Right ventricle myocardium superior (tissue), 1 donor: Measurements from ENCODE around the gene STK32C. TPM values are rescaled to one million over a fixed set of nuclear protein-coding genes. Genes with fewer than 3 reads are reported as not detected.
"Not testable (repeated sequence)": the region's sequence is repeated elsewhere in the genome, so short reads cannot be mapped to it uniquely, and the experiment has no call there.

Source experiments
- ATAC-seq: fragments of 200-7000 bp; cut with Tn5 transposase; one replicate; pipeline ENCODE4 v1.9.1; 2020; ENCODE audit warnings: mild to moderate bottlenecking; ENCODE audit not compliant: poor library complexity
- DNase-seq: peaks from one replicate; pipeline ENCODE4 v3.0.0-alpha.2; 2020
- intact Hi-C: fragments of 100-400 bp; cut with DNase I; formaldehyde crosslinking; loops from one replicate; pipeline ENCODE4 v1.11.2; 2022
- total RNA-seq: library from RNA; stranded (reverse); fragmentation: NEBNext Ultra II Directional; extraction: Animal tissue kit (Norgen Biotek cat#: 25700); gene quantifications from one replicate; pipeline ENCODE4 v1.2.1, GENCODE V29; 2021
- donor health status: DM: no; HTN: yes; CAD: no; lungs with severe emphysema.

Gene STK32C
- total RNA-seq, 1 donor from 2014 or later: 5.9 TPM

DNA sequence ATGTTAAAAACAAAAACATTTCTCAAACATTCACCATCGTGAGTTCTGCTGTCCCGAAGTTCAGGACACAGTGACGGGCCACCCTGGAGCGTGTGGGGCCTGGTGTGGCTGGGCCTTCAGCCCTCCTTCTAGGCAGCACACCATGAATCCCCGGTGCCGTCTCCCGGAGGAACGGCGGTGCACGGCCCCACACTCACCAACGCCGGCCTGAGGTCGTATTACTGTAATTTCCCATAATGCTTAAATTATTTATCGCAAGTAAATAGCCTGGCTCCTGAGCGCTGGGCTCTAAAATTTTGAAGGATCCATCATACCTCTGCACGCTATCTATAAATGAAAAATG lies 1.4 kb downstream of the STK32C start:
- no peak for DNase-seq
- no peak for ATAC-seq
- intact Hi-C loops: no loop called here

DNA sequence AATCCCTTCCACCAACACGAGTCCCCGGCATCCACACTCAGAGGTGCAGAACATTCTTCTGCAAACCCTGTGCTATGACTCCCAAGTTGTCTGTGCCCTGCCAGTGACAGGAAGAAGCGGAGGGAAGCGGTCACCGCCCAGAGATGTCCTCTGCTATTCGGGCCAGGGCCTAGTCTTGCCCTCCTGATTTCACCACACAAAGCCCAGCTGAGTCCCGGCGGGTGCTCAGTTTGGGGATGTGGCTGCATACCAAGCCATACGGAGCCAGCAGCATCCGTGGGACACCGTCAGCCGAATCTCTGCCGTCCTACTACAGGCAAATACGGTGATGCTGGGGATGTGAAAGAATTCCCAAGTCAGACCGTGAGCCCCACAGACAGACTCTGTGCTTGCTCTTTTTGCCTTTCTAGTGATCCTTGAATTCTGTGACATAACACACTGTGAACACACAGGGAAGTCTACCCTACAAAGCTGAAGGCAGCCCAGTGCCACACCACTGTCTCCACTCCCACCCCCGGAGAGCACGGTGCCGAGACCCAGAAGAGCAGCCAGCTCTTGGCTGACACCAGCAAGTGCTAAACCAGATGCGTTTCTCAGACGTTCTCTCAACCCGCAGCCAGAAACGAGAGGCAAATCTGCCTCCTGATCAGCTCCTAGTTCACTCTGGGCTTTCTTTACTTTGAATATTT lies 2.0 kb downstream of the STK32C start:
- intact Hi-C loops: no loop called here
- ATAC-seq: no peak
- no peak for DNase-seq

DNA sequence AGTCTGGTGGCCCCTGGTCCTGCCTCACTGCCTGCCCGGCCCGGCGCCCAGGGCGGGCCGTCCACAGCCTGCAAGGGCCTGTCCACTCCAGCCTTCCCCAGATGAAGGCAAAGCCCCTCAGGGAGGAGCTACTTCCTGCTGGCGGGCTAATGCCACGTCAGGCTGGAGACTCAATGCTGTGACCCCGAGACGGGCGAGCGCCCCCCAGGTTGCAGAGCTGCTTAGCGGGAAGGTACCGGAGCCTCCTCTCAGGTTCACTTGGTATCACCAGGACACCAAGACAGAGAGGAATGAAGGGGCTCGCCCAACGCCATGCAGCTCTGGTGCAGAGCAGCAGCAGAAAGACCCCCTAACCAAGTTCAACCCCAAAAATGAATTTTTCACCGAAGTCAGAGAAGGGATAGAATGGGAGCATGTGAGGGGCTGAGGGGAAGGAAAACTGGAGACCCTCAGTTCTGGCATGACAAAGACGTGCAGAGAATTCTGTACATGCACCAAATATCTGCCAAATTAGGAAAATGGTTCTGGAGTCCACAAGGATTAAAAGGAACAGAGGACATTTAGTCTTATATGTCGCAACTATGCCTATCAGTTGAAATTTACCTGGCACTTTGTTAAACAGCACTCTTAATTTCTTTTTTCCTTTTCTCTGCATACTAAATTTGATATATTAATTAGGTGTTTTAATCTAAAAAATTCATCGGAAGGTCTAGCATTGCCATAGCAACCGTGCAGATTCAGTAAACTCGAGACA lies 2.8 kb downstream of the STK32C start:
- DNase-seq: no peak
- no peak for ATAC-seq
- intact Hi-C loops: no loop called here

DNA sequence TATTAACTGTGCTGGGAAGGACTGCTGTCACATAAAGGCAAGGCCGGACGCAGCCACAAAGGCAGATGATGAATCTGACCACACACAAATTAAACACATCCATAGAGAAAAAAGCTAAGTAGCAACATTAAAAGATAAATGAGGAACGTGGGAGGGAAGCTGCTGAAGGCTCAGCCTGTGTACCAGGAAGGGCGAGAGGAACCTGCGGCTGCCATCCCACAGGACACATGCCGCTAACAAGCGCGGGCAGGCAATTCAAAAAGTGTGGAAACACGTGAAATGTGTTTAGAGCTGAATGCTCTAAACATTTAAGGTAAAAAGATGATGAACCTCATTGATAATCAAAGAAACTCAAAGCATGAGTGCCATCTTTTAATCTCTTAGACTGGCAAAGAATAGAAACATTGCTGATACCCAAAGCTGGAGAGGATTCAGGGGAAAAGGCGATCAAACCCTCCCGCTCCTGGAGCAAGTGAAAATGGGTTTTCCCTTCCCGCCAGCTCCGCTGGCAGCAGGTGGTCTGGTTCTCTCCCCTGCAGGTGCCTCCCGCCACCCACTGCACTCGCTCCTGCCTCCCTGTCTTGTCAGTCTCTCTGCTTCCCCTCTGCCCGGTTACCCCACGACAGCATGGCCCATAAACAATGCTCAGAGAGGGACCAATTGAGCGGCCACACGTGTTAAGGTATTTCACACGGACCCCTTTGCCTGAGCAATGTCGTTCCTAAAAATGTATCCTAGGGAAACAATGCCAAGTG lies 4.2 kb downstream of the STK32C start:
- intact Hi-C loops: no loop called here
- ATAC-seq (no peak), DNase-seq (no peak)

DNA sequence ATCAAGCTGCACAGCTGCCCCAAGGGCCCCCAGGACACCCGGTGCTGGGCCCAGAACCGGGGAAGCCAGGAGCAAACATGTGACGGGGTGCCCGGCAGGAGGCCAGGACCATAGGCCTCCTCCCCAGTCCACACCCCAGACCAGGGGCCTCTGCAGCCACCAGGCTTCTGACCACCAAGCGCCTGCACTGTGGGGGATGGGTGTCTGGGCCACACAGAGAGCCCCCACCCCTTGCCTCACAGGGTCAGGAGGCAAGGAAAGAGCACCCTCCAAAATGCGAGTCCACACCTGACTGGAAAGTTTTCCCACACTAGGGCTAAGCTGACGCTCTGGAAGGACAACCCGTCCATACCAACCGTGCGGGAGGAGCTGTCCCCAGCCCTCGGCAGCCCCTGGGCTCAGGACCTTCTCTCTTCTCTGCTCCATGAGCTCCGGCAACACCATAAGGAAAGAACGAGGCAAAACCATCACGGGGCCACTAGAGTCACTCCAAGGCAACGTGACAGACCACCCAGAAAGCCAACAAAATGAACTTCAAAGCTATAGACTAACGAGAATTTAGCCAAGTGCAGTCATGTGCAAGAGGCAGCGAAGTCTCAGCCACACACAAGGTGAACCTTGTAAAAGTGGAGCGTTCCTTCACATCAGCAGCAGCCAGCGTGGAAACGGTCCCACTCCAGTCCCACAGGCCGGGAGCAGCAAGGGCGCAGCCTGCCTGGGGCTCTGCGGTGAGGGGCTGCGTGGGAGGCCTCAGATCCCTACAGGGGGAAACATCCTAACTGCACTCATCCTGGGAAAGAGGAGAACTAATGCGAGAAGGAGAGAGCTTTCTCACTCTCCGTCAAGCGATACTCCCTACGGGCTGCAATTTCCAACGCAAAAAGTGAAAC lies 5.1 kb downstream of the STK32C start:
- ATAC-seq (no peak), DNase-seq (no peak)
- intact Hi-C loops: no loop called here

DNA sequence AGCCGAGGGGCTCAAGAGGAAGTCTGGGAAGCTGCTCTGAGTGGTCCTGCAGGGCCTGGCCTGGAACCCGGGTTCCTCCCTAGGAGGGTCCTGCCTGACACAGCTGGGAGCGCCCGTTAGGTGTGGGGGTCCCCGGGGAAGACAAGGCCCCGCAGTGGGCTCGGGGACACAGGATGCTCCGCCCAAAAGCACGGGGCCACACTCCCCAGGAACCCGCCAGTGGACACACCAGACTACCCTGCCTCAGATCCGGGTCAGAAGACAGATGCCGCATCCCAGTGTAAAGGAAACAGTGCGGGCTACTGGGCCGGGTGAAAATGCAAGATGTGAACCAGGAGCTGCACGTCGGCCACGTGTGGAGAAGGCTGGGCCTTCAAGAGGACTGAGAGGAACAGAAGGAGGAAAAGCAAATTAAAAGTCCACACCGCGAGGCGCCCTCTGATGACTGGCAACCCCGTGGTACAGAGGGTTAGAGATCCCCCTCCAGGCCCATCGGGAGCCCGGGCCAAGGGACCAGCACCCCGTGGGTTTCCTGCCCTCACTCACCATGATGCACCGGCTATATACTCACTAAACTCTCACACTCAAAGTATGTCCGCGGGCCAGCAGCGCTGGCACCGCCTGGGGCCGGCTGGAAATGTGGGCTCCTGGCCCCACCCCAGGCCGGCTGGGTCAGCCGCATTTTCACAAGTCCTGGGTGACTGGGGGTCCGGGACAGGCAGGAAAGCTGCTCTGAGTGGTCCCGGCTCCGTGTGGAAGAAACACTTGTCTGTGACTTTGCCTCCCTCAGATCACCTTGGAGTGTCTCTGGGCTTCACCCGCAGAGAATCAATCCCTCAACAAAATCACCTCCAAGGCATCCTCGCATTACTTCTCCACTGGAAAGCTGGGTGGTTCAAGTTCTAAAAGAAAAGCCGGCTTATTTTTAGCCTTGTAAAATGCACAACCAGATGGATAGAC lies 6.1 kb downstream of the STK32C start:
- DNase-seq: no peak
- no peak for ATAC-seq
- intact Hi-C loops: no loop called here

DNA sequence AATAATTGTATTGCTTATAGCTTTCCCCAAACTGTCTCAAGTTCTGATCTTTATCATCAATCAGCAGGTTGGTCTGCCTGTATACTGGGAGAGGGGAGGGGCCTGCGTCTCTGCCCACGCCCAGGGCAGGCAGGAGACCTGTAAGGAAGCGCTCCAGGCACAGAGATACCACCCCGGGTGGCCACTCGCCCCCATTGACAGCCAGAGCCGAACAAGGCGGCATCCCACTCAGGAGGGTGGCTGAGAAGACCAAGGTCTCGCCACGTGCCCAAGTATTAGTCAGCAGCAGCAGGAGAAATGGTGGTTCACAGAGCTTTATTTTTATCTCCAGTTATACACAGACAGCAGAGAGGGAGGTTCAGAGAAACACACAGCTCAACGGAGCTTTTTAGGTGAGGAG lies 7.2 kb downstream of the STK32C start:
- DNase-seq (no peak), ATAC-seq (no peak)
- intact Hi-C loops: no loop called here

DNA sequence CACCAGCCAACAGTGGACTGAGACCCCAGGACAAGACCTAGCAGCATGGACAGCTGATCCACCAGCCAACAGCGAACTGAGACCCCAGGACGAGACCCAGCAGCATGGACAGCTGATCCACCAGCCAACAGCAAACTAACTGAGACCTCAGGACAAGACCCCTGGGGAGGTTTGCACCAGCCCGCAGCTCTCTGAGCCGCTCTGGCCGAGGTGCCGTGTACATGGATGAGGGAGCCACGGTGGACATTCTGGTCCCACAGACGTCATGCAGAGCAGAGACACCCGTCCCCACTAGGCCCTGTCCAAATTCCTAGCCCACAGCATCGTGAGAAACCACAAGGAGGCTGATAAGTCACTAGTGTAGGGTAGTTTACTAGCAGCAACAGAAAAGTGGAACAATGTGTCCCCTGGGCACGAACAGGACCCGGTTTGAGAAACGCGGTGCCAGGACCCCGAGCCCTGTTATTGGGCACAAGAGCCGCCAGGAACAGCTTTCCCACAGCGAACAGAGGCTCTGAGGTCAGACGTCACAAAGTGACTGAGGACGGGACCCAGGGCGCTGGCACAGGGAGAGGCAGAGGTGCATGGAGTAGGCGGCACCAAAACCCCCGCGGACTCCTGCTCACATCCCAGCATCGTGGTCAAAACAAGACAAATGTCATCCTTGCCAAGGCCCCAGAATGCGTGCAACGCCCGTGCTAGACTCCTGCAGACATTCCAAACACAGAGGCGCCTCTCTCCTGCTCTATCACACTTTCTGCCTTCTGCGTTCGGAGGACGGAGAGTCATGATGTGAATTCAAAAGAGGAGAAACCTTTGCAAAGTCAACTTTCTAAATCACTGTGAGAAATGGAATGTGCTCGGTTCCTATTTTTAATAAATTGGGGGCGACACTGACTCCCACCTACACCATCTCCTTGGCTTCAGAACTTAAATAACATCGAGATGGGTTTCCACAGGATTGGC lies 8.1 kb downstream of the STK32C start:
- ATAC-seq (no peak), DNase-seq (no peak)
- intact Hi-C loops: no loop called here

DNA sequence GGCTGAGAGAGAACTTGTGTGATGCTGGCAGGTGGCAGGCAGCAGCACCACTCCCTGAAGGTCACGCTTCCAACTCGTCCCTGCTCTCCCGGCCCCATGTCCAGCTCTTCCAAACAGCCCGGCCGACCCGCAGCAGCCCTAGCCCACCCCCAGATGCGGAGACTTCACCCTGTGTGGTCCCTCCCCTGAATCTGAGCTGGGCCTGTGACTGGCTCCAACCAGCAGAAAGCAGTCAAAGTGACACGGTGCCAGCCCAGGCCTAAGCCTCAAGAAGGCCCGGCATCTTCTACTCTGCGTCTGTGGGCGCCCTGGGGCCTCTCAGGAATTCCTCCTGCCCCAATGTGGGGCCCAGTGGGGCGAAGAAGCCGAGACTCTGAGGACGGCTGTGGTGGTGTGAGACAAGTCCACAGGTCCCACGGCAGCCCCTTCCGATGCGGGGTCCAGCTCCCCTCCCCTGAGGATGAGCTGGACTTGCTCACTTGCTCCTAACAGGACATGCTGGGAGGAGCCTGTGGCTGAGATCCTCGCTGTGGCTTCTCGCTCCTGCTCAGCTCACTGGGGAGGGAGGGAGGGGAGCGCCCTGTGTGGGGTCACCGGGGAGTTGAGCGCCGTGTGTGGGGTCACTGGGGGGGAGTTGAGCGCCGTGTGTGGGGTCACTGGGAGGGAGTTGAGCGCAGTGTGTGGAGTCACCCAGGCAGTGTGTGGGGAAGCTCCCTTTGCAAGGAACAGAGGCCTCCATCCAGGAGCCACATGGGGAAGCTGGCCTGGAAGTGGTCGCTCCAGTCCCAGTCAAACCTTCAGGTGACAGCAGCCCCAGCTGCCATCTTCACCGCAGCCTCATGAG lies 9.5 kb downstream of the STK32C start:
- no peak for ATAC-seq
- DNase-seq: no peak
- intact Hi-C loops: no loop called here

DNA sequence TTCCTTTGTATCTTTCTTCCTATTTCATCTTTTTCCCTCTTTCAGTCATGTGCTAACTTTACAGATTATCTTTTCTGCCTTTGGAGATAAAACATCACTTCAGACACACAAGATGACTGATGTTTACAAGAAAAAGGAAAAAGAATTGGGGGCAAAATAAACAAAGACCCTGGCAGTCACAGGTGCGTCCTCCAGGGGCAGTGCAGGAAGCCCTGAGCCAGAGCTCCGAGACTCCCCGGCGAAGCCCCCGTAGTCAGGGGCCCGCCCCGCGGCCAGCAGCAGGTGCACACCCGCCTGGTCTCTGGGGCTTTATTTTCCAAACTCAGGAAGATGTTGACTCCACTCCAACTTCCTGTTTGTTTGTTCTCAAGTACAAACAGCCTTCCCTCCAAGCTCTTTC lies 10.2 kb downstream of the STK32C start:
- ATAC-seq (no peak), DNase-seq (no peak)
- intact Hi-C loops: no loop called here

DNA sequence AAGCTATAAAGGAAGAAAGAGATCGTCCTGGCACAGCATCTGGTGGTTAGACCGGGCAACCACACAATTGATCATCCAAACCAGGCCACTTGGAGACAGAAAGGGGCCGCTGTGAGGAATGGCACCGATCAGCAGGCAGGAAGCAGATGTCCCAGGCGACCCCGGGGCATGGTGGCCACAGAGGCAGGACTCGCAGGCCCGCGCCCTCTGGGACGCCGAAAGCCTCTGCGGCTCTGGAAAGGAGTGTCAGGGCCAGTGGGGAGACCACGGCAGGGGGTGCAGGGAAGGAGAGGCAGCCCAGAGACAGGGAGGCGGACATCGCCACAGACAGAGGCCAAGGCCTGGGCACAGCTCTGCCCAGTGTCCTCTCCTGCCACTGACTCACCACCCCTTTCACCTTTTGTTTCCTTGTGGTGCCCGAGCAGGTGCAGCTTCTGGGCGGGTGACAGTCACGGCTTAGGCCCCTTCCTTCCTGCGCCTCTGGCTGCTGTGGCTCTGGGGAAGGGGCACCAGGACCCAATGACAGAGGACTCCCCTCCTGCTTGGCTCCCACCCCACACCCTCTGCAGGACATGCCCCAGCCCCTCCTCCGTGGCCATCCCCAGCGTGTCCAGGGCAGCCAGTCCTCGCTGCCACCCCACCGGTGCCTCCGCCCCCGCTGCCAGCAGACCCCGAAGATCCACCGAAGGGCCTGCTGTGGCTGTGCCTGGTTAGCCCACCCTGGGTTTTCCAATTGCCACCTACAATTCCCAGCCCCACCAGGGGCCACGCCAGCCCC lies 10.9 kb downstream of the STK32C start:
- DNase-seq (no peak), ATAC-seq (no peak)
- intact Hi-C loops: no loop called here

DNA sequence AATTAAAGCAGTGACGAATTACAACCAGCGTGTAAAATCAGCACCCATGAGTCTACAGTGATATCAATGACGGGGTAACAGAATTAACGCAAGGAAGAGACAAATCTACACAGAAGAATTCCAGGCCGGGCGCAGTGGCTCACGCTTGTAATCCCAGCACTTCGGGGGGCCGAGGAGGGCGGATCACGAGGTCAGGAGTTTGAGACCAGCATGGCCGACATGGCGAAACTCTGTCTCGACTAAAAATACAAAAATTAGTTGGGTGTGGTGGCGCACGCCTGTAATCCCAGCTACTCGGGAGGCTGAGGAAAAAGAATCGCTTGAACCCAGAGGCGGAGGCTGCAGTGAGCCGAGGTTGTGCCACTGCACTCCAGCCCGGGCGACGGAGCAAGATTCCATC lies 12.3 kb downstream of the STK32C start:
- ATAC-seq, DNase-seq, intact Hi-C loops: not testable (repeated sequence)

DNA sequence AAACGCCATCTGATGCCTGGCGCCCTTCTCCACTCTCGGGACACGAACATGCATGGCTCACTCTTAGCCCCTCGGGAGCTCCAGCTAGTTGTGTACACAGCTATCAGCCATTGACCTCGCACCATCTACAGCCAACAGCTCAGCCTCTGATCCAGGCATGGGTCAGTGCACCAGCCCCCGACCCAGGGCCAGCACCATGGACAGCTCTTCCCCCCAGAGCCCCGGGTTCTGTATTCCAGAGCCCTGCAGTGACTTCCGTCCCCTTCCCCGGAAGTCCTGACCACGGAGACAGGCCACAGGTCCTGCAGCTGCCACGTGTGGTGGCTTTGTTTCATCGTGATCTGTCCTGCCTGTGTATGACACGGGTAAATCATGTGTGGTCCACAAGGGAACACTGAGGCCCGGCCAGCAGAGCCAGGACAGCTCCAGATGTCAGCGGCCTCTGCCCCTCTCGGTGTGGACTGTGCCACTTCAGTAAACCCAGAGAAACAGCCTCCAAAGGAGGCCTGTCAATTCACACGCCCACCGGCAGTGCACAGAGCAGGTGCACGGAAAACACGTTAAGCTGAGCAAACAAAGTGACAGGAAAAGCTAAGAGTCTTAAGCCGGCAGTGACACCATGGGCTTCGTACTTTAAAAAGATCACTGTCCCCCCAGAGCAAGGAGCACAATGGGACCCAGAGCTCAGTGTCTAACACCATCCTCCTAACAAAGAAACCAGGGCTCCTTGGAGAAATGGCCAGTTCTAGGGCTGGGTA lies 13.0 kb downstream of the STK32C start:
- DNase-seq: no peak
- intact Hi-C loops: no loop called here
- no peak for ATAC-seq

DNA sequence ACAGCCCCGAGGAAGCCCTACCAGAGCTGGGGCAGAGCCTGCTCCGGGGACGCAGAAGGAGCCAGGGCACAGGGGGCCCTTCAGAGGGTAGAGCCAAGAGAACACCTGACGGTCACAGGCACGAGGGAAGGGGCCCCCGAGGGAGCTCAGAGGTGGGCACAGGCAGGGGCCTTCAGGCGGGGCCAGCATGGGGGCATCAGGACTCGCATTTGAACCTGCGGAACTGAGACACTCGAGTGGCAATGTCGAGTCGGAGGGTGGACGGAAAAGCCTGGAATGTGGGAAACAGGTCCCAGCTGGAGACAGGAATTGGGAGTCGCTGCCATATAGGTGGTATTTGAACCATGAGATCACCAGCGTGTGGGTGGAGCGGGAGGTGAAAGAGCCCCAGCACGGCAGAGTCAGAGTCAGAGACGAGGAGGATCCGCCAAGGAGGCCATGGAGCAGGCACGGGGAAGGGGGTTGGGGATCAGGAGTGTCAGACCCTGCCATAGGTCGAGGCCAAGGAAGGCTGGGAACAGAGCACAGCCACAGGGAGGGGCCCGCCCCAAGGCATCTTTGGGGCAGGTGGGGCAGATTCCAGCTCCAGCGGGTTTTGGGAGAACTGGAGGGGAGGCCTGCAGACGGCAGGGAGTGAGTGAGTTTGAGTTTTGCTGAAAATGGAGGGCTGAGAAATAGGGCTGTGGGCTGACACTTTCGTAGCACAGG lies 13.8 kb downstream of the STK32C start:
- ATAC-seq (no peak), DNase-seq (no peak)
- intact Hi-C loops: no loop called here
